H1 (cell line): ENCODE measurements around the gene GAS7. TPM values are rescaled to one million over a fixed set of nuclear protein-coding genes. Genes with fewer than 3 reads are reported as not detected.

ENCODE experiments used
- EP300 ChIP-seq, 2 experiments: IDR thresholded peaks; 1 replicate in 1 of 2; 2 replicates in 1 of 2; pipeline ENCODE4 v1.6.1; 2011 to 2012; ENCODE audit warnings: low read depth in 2 of 2, low read length in 2 of 2, mild to moderate bottlenecking in 2 of 2, borderline replicate concordance in 1 of 2, inconsistent platforms in 1 of 2, moderate library complexity in 1 of 2
- SIN3A ChIP-seq, 2 experiments: IDR thresholded peaks in 1 of 2; conservative IDR thresholded peaks in 1 of 2; 2 replicates each; pipeline ENCODE4 v1.6.1; 2011 to 2012; ENCODE audit warnings: low read length in 2 of 2, improper control_type of control experiment in 1 of 2, low read depth in 1 of 2, mild to moderate bottlenecking in 1 of 2
- SIRT6 ChIP-seq: IDR thresholded peaks from one replicate; pipeline ENCODE4 v1.7.1; 2012; ENCODE audit warnings: low read length, inconsistent platforms
- TAF7 ChIP-seq: optimal IDR thresholded peaks from 2 replicates; pipeline ENCODE3; 2011; ENCODE audit warnings: low read depth, mild to moderate bottlenecking, inconsistent platforms, low read length, moderate library complexity, borderline replicate concordance
- YY1 ChIP-seq: IDR thresholded peaks from 2 replicates; pipeline ENCODE4 v1.6.1; 2011; ENCODE audit warnings: low read depth, mild to moderate bottlenecking, low read length
- polyA plus RNA-seq, 7 experiments: library from polyadenylated mRNA; depleted of rRNA in 3 of 7; stranded (reverse) in 5 of 7; unstranded in 2 of 7; fragments of >200 nt in 5 of 7; fragments of 200-250 nt in 2 of 7; gene quantifications; 1 replicate in 5 of 7; 2 replicates in 1 of 7; 4 replicates in 1 of 7; pipeline versions ENCODE4 v1.2.1 to v1.2.3, GENCODE V29; 2011 to 2013; ENCODE audit warnings: missing spikeins in 2 of 7, mixed read lengths in 2 of 7
- total RNA-seq: library from RNA; stranded (reverse); fragmentation: NEBNext Ultra II Directional; extraction: Animal tissue kit (Norgen Biotek cat#: 25700); gene quantifications from 2 replicates; pipeline ENCODE4 v1.2.1, GENCODE V29; 2021

GAS7 gene
- total and polyA plus RNA-seq, 2 of the 8 experiments (the other 6 are each of a cell fraction or from before 2014, with no cell fraction given) = 5.0 to 14.5 TPM

DNA sequence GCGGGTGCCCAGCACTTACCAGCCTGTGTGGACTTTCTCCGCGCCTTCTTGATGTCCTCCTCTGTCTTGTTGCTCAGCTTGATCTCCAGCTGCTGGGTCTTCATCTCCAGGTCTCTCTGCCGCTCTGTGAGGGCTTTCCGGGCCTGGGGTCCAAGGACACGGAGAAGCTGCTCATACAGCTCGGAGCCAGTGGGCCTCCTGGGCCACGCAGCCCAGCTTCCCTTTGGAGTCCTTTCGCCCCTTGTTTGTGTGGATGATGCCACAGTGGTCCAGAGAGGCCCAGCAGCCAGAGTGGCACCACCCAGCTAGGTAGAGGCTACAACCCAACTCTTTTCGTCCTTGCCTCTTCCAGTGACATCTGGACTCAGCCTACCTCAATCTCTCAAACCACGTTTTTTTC is 272.9 kb downstream of the GAS7 start (continued):
- TF ChIP-seq YY1 = no peak
- TF ChIP-seq SIRT6 = no peak
- no peak for TF ChIP-seq EP300 (IDR thresholded peaks at IDR 0.05; ENCODE audit: borderline replicate concordance in 1 of 2, low read depth in 2 of 2, low read length in 2 of 2)
- no peak for TF ChIP-seq SIN3A (conservative IDR thresholded peaks at IDR 0.05 in 1 of 2, IDR thresholded peaks at IDR 0.05 in 1 of 2; ENCODE audit: low read depth in 1 of 2, low read length in 2 of 2)
- no peak for TF ChIP-seq TAF7
- TF ChIP-seq, all 59 proteins: peak for 0
